ENCODE results near the gene FYCO1. TPM values are rescaled to one million over a fixed set of nuclear protein-coding genes. Genes with fewer than 3 reads are reported as not detected.

The FYCO1 gene
- total and polyA plus RNA-seq, 2 of the 13 experiments (the other 11 are each of a cell fraction or from before 2014, with no cell fraction given), result 2.7 to 4.2 TPM

GRCh38 chr3:46022909-46023785 is 27.5 kb upstream of the FYCO1 start:
- Histone ChIP-seq H3K4me1 (ENCODE audit: insufficient read depth, low read length) (no peaks in the 10 kb centered on the region), H3K9me3 (ENCODE audit: low read length) (peaks cover 7% of the 10 kb centered on the region), H2AFZ (ENCODE audit: low read length) (no peak overlapping the region), H3K9ac (ENCODE audit: insufficient read depth, low read depth, low read length) (no peak overlapping the region), H3K36me3 (replicated peaks in 1 of 2; ENCODE audit: control insufficient read depth in 1 of 2, insufficient read depth in 2 of 2, low read length in 2 of 2) (no peaks in the 10 kb centered on the region), H3K27ac (ENCODE audit: extremely low read length, insufficient read depth, low read length) (no peak overlapping the region), H4K20me1 (ENCODE audit: insufficient read depth, low read length) (no peaks in the 10 kb centered on the region), H3K27me3 (ENCODE audit: control insufficient read depth in 1 of 2, insufficient read depth in 2 of 2, low read length in 2 of 2) (peaks cover 2 to 16% of the 10 kb centered on the region in 2 experiments; a peak in 3 of 5 replicates), H3K4me3 (replicated peaks in 1 of 3; ENCODE audit: insufficient read depth in 1 of 3, low read depth in 2 of 3, low read length in 3 of 3) (no peak overlapping the region), H3K79me2 (ENCODE audit: insufficient read depth, low read length) (no peaks in the 10 kb centered on the region), H3K4me2 (ENCODE audit: low read depth, low read length) (no peak overlapping the region)
- BruUV-seq (replicated peaks), result no TSS peak
- CTCF ChIA-PET (ENCODE audit: low intra/inter-chr PET ratio, low total read pairs), result no interaction called here
- in situ Hi-C loops (cut with HindIII; ENCODE audit: extremely low pct_ligation_motif_present, low pct_unique_long_range_greater_than_20kb), result no loop called here
- WGBS (ENCODE audit: low lambda C conversion rate), result 66% methylated on average over 31 of the region's 34 CpGs
- FAIRE-seq (no peak), ATAC-seq (no peak), DNase-seq (ENCODE audit: low spot score) (no peak)
- intact Hi-C loops (cut with micrococcal nuclease; ENCODE audit: unreplicated experiment), result no loop called here
- POLR2A ChIA-PET, result no interaction called here
- TF ChIP-seq MAFF (IDR thresholded peaks at IDR 0.05; ENCODE audit: low read depth, low read length) (no peak), POLR2AphosphoS5 (IDR thresholded peaks at IDR 0.05; ENCODE audit: low read depth, low read length) (no peak), E2F5 (CRISPR knock-in tag; conservative IDR thresholded peaks at IDR 0.05) (no peak), CREB1 (IDR thresholded peaks at IDR 0.05) (peak; percentile 59; the same call in 1 of the 2 replicates), CREB1 (CRISPR knock-in tag; IDR thresholded peaks at IDR 0.05) (no peak), ZFP41 (CRISPR knock-in tag; IDR thresholded peaks at IDR 0.05; ENCODE audit: borderline replicate concordance) (no peak)

GRCh38 chr3:46021516-46021915 is 25.9 kb upstream of the FYCO1 start:
- no peak overlapping the region for H3K4me3 ChIP-seq (replicated peaks in 1 of 3; ENCODE audit: insufficient read depth in 1 of 3, low read depth in 2 of 3, low read length in 3 of 3)
- H3K4me2 ChIP-seq (ENCODE audit: low read depth, low read length), result no peak overlapping the region
- no peaks in the 10 kb centered on the region for H4K20me1 ChIP-seq (ENCODE audit: insufficient read depth, low read length)
- ATAC-seq, result no peak
- intact Hi-C loops (cut with micrococcal nuclease; ENCODE audit: unreplicated experiment), result no loop called here
- H3K4me1 ChIP-seq (ENCODE audit: insufficient read depth, low read length), result no peaks in the 10 kb centered on the region
- H3K9ac ChIP-seq (ENCODE audit: insufficient read depth, low read depth, low read length), result no peak overlapping the region
- no peak overlapping the region for H3K27ac ChIP-seq (ENCODE audit: extremely low read length, insufficient read depth, low read length)
- no TSS peak for BruUV-seq (replicated peaks)
- H3K27me3 ChIP-seq (ENCODE audit: control insufficient read depth in 1 of 2, insufficient read depth in 2 of 2, low read length in 2 of 2), result peaks cover 3 to 16% of the 10 kb centered on the region in 2 experiments; a peak in 3 of 5 replicates
- no peaks in the 10 kb centered on the region for H3K36me3 ChIP-seq (replicated peaks in 1 of 2; ENCODE audit: control insufficient read depth in 1 of 2, insufficient read depth in 2 of 2, low read length in 2 of 2)
- no peaks in the 10 kb centered on the region for H3K9me3 ChIP-seq (ENCODE audit: low read length)
- in situ Hi-C loops (cut with HindIII; ENCODE audit: extremely low pct_ligation_motif_present, low pct_unique_long_range_greater_than_20kb), result no loop called here
- H2AFZ ChIP-seq (ENCODE audit: low read length), result no peak overlapping the region
- ChIA-PET POLR2A (no interaction called here), CTCF (ENCODE audit: low intra/inter-chr PET ratio, low total read pairs) (no interaction called here)
- WGBS (ENCODE audit: low lambda C conversion rate), result 45% methylated on average over 6 of the region's 8 CpGs
- H3K79me2 ChIP-seq (ENCODE audit: insufficient read depth, low read length), result no peaks in the 10 kb centered on the region
- no peak for DNase-seq (ENCODE audit: low spot score)
- no peak for FAIRE-seq
- TF ChIP-seq MAX (IDR thresholded peaks at IDR 0.05) (no peak), MED8 (CRISPR knock-in tag; IDR thresholded peaks at IDR 0.05; ENCODE audit: insufficient replicate concordance) (no peak), HNRNPH1 (optimal IDR thresholded peaks at IDR 0.05; ENCODE audit: low read depth, low read length) (no peak), ZBTB25 (CRISPR knock-in tag; IDR thresholded peaks at IDR 0.05) (no peak)

All from HepG2 (cell line).